ENCODE data around the gene ICA1. TPM values are rescaled to one million over a fixed set of nuclear protein-coding genes. Genes with fewer than 3 reads are reported as not detected.

Gene ICA1
- total RNA-seq, 1 donor from 2014 or later: 48.8 TPM

DNA sequence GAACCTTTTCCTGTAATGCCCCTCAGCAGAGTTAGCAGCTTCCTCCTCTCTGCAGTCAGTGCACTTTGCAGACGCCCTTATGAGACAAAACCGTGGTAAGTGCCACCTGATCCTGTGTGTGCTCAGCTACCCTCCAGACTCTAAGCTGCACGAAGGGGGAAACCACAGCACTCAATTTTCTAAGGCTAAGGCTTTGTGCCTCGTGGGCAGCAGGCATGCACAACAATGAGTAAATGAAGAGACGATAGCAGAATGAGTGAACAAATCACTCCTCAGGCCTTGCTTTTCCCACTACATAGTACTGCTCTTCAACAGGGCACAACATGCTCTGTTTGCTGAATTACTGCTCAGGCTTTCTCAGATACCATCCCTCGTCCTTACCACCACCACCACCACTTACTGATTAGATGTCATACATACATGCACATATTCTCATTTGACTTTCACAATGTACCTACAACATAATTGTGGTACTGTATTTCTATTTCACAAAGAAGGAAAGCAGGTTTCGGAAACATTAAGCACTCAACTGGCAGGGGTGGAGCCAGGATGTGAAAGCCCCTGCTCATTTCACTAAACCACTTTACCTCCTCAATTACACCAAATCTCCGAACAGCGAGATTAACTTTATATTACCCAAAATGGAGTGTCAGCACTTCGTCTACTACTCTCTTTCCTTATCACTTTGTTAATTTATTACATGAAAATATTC is 85.4 kb downstream of the ICA1 start:
- peaks cover 3% of the 10 kb centered on the region for H3K9me3 Mint-ChIP-seq (ENCODE audit: low read depth)
- H3K4me3 Mint-ChIP-seq (ENCODE audit: low read depth): no peak overlapping the region
- H3K27ac Mint-ChIP-seq: no peak overlapping the region
- DNase-seq (ENCODE audit: low spot score, unreplicated experiment): no peak
- H3K27me3 Mint-ChIP-seq: no peaks in the 10 kb centered on the region
- TF ChIP-seq, protein P1, sequence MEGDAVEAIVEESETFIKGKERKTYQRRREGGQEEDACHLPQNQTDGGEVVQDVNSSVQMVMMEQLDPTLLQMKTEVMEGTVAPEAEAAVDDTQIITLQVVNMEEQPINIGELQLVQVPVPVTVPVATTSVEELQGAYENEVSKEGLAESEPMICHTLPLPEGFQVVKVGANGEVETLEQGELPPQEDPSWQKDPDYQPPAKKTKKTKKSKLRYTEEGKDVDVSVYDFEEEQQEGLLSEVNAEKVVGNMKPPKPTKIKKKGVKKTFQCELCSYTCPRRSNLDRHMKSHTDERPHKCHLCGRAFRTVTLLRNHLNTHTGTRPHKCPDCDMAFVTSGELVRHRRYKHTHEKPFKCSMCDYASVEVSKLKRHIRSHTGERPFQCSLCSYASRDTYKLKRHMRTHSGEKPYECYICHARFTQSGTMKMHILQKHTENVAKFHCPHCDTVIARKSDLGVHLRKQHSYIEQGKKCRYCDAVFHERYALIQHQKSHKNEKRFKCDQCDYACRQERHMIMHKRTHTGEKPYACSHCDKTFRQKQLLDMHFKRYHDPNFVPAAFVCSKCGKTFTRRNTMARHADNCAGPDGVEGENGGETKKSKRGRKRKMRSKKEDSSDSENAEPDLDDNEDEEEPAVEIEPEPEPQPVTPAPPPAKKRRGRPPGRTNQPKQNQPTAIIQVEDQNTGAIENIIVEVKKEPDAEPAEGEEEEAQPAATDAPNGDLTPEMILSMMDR (IDR thresholded peaks at IDR 0.05; ENCODE audit: unreplicated experiment): no peak
- peaks cover 5% of the 10 kb centered on the region for H3K36me3 Mint-ChIP-seq (ENCODE audit: insufficient read depth)
- peaks cover 8% of the 10 kb centered on the region for H3K4me1 Mint-ChIP-seq (ENCODE audit: low read depth)

DNA sequence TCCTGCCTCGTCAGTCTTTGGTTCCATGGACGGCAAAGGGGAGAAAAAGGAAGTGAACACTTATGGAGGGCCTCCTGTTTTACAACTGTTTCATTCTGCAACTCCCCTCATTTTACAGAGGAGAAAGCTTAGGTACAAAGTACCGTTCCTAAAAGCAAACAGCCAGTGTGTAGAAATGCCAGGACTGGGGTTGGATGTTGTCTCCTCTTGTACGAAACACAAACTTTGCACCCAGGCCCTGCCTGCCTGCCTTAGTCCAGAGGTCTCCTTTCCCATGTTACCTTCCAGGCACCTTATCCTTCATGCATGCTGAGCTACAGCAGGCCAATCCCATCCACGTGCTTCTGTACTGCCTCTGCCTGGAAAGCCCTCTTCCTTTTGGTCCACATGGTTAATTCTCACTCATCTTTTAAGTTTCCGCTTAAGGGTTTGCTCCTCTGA is 86.0 kb downstream of the ICA1 start:
- Mint-ChIP-seq H3K36me3 (ENCODE audit: insufficient read depth) (peaks cover 5% of the 10 kb centered on the region), H3K4me3 (ENCODE audit: low read depth) (no peak overlapping the region), H3K4me1 (ENCODE audit: low read depth) (peaks cover 8% of the 10 kb centered on the region), H3K9me3 (ENCODE audit: low read depth) (peaks cover 3% of the 10 kb centered on the region), H3K27ac (no peak overlapping the region), H3K27me3 (no peaks in the 10 kb centered on the region)
- TF ChIP-seq, protein P1 (IDR thresholded peaks at IDR 0.05; ENCODE audit: unreplicated experiment): no peak
- DNase-seq (ENCODE audit: low spot score, unreplicated experiment): no peak

DNA sequence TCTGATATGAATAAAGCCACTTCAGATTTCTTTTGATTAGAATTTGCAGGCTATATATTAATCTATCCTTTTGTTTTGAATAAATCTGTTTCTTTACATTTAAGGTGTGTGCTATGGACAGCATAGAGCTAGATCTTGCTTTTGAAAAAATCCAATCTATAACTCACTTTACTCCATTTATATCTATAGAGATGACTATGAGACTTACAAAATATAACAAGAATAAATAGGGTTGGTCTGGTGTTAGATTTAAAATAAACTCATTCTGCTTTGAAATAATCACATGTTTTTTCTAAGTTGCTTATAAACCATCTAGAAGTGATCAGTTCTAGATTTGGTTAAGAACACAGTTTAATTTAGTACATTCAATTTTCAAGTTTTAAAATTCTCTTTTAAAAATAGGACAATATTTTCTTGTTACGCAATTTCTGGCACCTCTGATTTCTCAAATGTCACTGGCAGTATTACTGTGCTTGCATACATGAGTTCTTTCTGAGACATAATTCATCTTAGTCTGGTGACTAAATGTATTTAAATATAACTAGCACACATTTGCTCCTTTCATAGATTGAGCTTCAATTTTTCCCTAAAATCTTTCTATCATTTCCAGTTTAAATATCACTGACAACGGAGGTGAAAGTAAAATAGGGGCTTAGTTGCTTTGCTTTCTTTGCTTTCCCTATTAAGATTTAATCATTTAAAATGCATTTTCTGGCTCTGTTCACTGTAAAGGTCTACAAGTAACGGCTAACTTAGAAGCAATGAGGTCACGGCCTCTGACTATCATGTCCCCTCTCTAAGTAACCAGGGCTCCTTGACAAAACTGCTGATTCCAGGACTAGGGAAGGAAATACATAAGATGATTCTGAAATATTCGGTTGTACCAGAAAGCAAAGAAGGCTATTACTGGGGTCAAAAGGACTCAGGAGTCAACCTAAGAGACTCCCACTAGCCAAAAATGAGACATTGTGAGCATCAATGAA is 89.3 kb downstream of the ICA1 start:
- Mint-ChIP-seq H3K9me3 (ENCODE audit: low read depth) (peaks cover 3% of the 10 kb centered on the region), H3K27me3 (no peaks in the 10 kb centered on the region), H3K4me3 (ENCODE audit: low read depth) (no peak overlapping the region), H3K4me1 (ENCODE audit: low read depth) (peaks cover 8% of the 10 kb centered on the region), H3K36me3 (ENCODE audit: insufficient read depth) (no peaks in the 10 kb centered on the region), H3K27ac (no peak overlapping the region)
- DNase-seq (ENCODE audit: low spot score, unreplicated experiment): no peak
- TF ChIP-seq, protein P1 (IDR thresholded peaks at IDR 0.05; ENCODE audit: unreplicated experiment): no peak

DNA sequence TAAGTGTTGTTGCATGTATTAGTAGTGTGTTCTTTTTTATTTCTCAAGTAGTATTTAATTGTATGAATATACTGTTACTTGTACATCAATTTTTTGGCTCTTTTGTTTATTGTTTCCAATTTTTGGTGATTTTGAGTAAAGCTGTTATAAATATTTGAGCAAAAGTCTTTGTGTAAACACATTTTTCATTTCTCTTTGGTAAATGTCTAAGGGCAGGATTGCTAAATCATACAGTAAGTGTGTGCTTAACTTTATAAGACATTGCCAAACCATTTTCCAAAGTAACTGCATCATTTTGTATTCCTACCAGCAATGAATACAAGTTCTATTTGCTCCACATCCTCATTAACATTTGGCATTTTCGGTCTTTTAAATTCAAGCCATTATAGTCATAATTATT is 92.8 kb downstream of the ICA1 start:
- no peak for DNase-seq (ENCODE audit: low spot score, unreplicated experiment)
- Mint-ChIP-seq H3K36me3 (ENCODE audit: insufficient read depth) (no peaks in the 10 kb centered on the region), H3K4me1 (ENCODE audit: low read depth) (peaks cover 4% of the 10 kb centered on the region), H3K4me3 (ENCODE audit: low read depth) (no peak overlapping the region), H3K9me3 (ENCODE audit: low read depth) (peaks cover 3% of the 10 kb centered on the region), H3K27ac (no peak overlapping the region), H3K27me3 (no peaks in the 10 kb centered on the region)
- TF ChIP-seq, protein P1 (IDR thresholded peaks at IDR 0.05; ENCODE audit: unreplicated experiment): no peak

- Mint-ChIP-seq H3K4me3 (ENCODE audit: low read depth) (no peak overlapping the region), H3K4me1 (ENCODE audit: low read depth) (no peaks in the 10 kb centered on the region), H3K9me3 (ENCODE audit: low read depth) (peaks cover 3% of the 10 kb centered on the region), H3K27ac (no peak overlapping the region), H3K27me3 (no peaks in the 10 kb centered on the region), H3K36me3 (ENCODE audit: insufficient read depth) (no peaks in the 10 kb centered on the region)
- TF ChIP-seq, protein P1 (IDR thresholded peaks at IDR 0.05; ENCODE audit: unreplicated experiment): no peak
- no peak for DNase-seq (ENCODE audit: low spot score, unreplicated experiment)
Measured at GRCh38 chr7:8168336-8168735, 93.6 kb downstream of the ICA1 start.
